Dendritic cell treated with granulocyte-macrophage colony-stimulating factor and Interleukin-4, amounts not matched to agents 40 ng/mL and 50 ng/mL, for 4 days (primary cell): Measurements from ENCODE around the gene KIAA1958.

Experiments used
- H3K27ac Mint-ChIP-seq: one replicate; pipeline ENCODE4 v1.8.0; 2022; ENCODE audit warnings: mild to moderate bottlenecking, mixed read lengths
- H3K27me3 Mint-ChIP-seq: one replicate; pipeline ENCODE4 v1.8.0; 2022; ENCODE audit warnings: mild to moderate bottlenecking, mixed read lengths
- H3K36me3 Mint-ChIP-seq: one replicate; pipeline ENCODE4 v1.8.0; 2022; ENCODE audit warnings: low read depth, mixed read lengths
- H3K4me1 Mint-ChIP-seq: one replicate; pipeline ENCODE4 v1.8.0; 2022; ENCODE audit warnings: low read depth, mixed read lengths
- H3K4me3 Mint-ChIP-seq: one replicate; pipeline ENCODE4 v1.8.0; 2022; ENCODE audit warnings: mild to moderate bottlenecking, moderate library complexity, mixed read lengths
- H3K9me3 Mint-ChIP-seq: one replicate; pipeline ENCODE4 v1.8.0; 2022; ENCODE audit warnings: mixed read lengths
- intact Hi-C: fragments of 100-400 bp; cut with micrococcal nuclease; formaldehyde crosslinking; loops from one replicate; pipeline ENCODE4 v1.15.0; 2022

Gene KIAA1958

DNA sequence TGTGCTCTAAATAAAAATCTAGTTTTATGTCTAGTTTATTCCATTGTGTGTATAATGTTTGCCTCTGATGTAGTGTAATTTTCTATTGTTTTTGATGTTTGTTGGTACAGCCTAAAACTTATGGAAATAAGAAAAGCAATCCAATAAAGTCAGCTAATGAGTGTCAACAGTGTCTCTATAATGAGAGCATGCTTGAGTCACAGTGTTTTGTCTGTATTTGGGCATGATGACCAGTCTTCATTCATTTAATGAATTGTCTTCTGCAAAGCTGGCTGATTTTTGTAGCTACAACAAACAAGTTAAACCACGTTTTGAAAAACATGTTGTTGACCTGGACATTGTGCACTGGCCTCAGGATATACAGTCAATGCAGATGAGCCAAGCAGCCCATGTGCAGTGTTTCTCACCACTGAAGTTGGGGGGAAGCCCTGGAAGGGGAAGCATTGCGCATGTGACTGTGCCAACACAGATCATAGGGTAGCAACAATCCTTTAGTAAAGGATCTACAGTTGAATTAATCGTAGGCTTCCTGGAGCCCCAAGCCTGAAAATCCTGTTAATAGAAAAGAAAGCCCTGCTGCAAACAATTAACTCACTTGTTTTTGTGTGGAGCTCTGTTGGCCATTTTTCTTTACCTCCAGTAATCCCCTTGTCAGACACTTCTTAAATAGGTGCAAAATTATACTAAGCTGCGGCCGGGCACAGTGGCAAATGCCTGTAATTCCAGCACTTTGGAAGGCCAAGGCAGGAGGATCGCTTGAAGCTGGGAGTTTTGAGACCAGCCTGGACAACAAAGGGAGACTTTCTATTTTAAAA lies 143.3 kb downstream of the KIAA1958 start:
- Mint-ChIP-seq H3K4me1 (peaks cover 3% of the 10 kb centered on the region), H3K27me3 (no peaks in the 10 kb centered on the region), H3K4me3 (no peak overlapping the region), H3K36me3 (no peaks in the 10 kb centered on the region), H3K9me3 (no peaks in the 10 kb centered on the region), H3K27ac (no peak overlapping the region)
- intact Hi-C loops, result no loop called here

DNA sequence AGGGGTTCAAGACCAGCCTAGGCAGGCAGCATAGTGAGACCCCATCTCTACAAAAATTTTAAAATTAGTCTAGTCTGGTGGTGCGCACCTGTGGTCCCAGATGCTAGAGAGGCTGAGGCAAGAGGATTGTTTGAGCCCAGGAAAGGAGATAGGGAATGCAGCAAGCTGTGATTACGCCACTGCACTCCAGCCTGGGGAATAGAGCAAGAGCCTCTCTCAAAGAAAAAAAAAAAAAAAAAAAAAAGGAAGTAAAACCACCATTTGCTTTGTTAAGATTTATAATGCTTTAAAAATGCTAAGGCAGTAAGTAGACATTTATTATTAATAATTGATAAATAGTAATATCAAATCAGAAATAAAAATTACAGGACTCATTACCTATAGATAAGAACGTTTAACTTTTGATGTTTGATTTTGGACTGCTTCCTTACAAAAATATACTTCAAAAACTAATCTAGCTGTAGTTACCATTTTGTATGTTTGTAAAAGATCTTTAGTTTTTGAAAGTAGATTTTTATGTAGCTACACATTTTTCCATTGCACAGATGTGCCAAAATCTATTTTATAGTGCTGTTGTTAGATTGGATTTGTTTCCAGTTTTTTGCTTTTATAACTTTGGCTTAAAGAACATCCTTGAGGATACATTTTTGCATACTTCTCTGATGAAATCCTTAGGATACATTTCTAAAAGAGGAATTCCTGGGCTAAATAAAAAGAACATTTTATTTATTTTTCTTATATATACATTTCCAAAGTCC lies 144.9 kb downstream of the KIAA1958 start:
- no peaks in the 10 kb centered on the region for H3K36me3 Mint-ChIP-seq
- intact Hi-C loops, result no loop called here
- H3K9me3 Mint-ChIP-seq, result no peaks in the 10 kb centered on the region
- no peak overlapping the region for H3K4me3 Mint-ChIP-seq
- no peak overlapping the region for H3K27ac Mint-ChIP-seq
- peaks cover 3% of the 10 kb centered on the region for H3K4me1 Mint-ChIP-seq
- H3K27me3 Mint-ChIP-seq, result no peaks in the 10 kb centered on the region

DNA sequence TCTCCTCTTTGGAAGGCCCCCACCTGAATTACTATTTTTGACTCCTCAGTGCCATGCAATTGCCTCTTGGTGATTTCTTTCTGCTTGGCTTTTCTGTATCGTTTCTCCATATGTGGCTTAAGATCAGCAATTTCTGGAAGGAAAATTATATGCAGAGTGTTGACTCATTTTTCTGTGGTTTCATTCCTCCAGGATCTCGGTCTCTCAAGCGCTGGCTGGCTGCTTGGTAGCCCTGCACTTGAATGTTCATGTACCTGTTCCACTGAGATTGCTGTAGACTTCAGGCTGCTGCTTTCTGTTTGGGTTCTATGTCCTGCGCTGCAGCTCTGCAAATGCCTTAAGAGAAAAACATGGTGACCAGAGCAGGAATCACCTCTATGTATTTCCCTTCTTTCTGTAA lies 153.7 kb downstream of the KIAA1958 start:
- H3K27ac Mint-ChIP-seq, result no peak overlapping the region
- no peaks in the 10 kb centered on the region for H3K27me3 Mint-ChIP-seq
- no peak overlapping the region for H3K4me3 Mint-ChIP-seq
- intact Hi-C loops, result no loop called here
- H3K36me3 Mint-ChIP-seq, result peaks cover 9% of the 10 kb centered on the region
- peaks cover 29% of the 10 kb centered on the region for H3K9me3 Mint-ChIP-seq
- no peaks in the 10 kb centered on the region for H3K4me1 Mint-ChIP-seq

DNA sequence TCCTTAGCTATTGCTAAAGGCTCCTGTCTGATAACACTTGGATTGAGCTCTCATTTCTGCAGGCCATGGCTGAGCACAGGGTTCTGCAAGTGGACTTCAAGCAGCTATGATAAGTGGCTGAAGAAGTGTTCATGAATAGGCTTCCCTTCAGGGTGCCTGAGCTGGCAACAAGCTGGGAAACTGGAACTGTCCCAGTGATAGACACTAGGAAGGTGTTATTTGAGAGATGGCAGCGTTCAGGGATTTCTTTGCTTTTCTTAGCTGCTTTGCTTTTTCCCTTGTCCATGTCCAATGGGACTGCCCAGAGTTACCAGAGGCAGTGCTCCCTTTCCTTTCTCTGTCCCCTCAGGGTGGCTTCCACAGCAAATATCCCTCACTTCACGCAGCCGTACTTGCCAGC lies 155.5 kb downstream of the KIAA1958 start:
- no peak overlapping the region for H3K4me3 Mint-ChIP-seq
- H3K27ac Mint-ChIP-seq, result no peak overlapping the region
- no peaks in the 10 kb centered on the region for H3K27me3 Mint-ChIP-seq
- H3K36me3 Mint-ChIP-seq, result peaks cover 21% of the 10 kb centered on the region
- intact Hi-C loops, result no loop called here
- peaks cover 39% of the 10 kb centered on the region for H3K9me3 Mint-ChIP-seq
- no peaks in the 10 kb centered on the region for H3K4me1 Mint-ChIP-seq

DNA sequence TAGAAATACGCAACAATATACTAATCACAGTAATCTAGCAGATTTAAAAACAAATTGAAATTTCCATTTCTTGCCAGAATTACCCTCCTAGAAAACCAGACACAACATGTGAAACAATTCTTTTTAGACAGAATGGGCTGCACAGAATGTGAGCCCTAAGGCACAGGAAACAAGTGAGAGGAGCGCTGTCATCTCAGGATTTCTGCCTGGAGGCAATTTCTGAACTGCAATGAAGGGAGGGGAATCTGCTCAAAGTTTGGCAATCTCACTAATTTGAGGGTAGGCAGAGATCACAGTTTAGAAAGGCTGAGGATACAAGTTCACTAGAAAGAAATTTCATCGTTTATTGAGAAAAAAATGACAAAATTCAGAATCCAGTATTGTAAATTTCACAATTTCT lies 161.0 kb downstream of the KIAA1958 start:
- no peaks in the 10 kb centered on the region for H3K4me1 Mint-ChIP-seq
- intact Hi-C loops, result no loop called here
- H3K9me3 Mint-ChIP-seq, result peaks cover 57% of the 10 kb centered on the region
- H3K36me3 Mint-ChIP-seq, result peaks cover 34% of the 10 kb centered on the region
- no peak overlapping the region for H3K27ac Mint-ChIP-seq
- H3K4me3 Mint-ChIP-seq, result no peak overlapping the region
- no peaks in the 10 kb centered on the region for H3K27me3 Mint-ChIP-seq

DNA sequence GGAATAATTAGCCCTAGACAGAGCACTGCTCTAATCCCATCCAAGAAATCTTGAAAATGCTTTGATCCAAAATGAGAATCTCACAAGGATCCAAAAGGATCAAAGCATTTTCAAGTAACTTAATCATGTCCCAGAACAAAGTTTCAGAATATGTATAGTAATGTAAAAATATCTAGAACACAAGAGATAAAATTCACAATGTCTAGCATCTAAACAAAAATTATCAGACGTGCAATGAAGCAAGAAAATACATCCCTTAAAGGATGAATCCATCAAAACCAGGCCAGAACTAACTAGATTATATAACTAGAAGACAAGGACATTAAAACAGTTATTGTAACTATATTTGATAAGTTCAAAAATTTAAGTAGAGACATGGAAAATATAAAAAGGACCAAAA lies 162.0 kb downstream of the KIAA1958 start:
- intact Hi-C loops, result no loop called here
- H3K9me3 Mint-ChIP-seq, result peaks cover 52% of the 10 kb centered on the region
- no peaks in the 10 kb centered on the region for H3K4me1 Mint-ChIP-seq
- no peak overlapping the region for H3K4me3 Mint-ChIP-seq
- no peaks in the 10 kb centered on the region for H3K27me3 Mint-ChIP-seq
- H3K27ac Mint-ChIP-seq, result no peak overlapping the region
- peaks cover 34% of the 10 kb centered on the region for H3K36me3 Mint-ChIP-seq

DNA sequence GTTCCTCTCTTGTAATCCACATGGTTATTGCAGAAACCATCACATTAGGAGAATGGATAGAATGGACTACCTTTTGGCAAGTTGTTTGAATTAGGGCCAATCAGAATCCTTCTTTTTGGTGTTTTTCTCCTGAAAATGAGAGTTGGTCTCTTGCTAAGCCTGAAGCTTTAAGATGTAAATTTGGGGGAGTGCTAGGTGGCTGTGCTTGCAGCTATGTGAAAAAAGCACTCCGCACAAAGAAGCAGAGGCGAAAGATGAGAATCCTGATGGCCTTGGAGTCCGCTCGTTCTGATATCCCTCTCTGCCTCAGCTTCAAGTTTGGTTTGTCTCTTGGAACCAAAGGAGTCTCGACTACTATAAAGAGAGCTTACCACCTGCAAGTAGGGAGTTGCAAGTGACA lies 167.7 kb downstream of the KIAA1958 start:
- peaks cover 16% of the 10 kb centered on the region for H3K9me3 Mint-ChIP-seq
- H3K36me3 Mint-ChIP-seq, result peaks cover 8% of the 10 kb centered on the region
- intact Hi-C loops, result no loop called here
- peaks cover 4% of the 10 kb centered on the region for H3K4me1 Mint-ChIP-seq
- H3K4me3 Mint-ChIP-seq, result no peak overlapping the region
- H3K27me3 Mint-ChIP-seq, result no peaks in the 10 kb centered on the region
- H3K27ac Mint-ChIP-seq, result no peak overlapping the region

DNA sequence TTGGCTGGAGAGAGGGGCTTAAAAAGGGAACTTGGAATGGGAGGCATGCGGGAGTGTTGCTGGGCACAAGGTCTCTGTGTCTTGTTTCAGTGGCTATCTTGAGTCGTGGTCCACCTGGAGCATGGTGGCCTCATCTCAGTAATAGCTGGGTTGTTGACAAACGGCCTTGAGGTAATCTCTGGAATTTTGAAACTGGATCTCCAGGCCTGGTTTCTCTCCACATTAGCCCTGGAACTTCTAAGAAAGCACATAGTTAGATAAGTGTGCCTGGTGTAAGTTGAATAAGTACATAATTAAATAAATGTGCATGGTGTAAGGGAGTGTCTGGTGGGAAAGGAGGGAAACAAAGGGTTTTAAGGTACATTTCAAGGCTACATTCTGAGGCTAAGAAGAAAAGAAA lies 169.0 kb downstream of the KIAA1958 start:
- H3K27ac Mint-ChIP-seq, result no peak overlapping the region
- peaks cover 2% of the 10 kb centered on the region for H3K9me3 Mint-ChIP-seq
- peaks cover 8% of the 10 kb centered on the region for H3K36me3 Mint-ChIP-seq
- no peaks in the 10 kb centered on the region for H3K27me3 Mint-ChIP-seq
- intact Hi-C loops, result no loop called here
- H3K4me1 Mint-ChIP-seq, result peaks cover 4% of the 10 kb centered on the region
- no peak overlapping the region for H3K4me3 Mint-ChIP-seq

DNA sequence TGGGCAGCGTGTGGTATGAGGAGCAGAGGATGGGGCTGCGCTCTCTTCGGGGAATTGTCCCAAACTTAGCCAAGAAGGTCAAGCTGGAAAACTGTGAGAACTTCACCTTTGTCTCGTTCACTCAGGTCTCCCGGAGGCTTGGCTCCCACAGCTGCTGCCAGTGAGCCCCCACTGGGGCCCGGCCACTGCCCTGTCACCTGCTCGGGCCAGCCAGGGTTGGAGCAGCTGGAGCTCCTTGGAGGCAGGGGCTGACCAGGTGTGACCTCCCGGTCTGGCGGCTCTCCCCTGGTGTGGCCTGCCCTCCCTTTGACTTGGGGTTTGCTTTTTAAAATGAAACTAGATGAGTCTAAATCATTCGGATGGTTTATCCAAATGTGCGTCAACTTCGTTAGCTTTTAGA lies 173.3 kb downstream of the KIAA1958 start:
- intact Hi-C loops, result no loop called here
- Mint-ChIP-seq H3K9me3 (no peaks in the 10 kb centered on the region), H3K36me3 (peaks cover 8% of the 10 kb centered on the region), H3K27ac (no peak overlapping the region), H3K4me3 (no peak overlapping the region), H3K27me3 (no peaks in the 10 kb centered on the region), H3K4me1 (peaks cover 4% of the 10 kb centered on the region)

DNA sequence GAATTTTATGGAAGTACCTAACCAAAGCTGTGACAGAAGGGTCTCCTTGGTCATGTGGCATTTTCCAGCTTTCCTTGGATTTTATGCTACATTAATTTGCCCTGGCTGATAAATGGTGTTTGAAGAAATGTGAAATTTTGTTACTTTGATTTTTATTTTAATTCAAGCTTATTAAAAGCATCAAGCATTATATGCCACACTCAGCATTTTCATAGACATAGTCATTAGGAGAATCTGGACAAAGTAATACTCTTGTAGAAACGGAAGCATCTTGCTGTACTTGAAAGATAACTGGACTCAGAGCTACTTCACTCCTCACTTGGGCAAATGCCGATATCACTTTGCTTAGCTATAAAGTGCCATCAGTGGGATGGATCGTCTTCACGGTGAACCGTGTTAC lies 177.1 kb downstream of the KIAA1958 start:
- H3K27ac Mint-ChIP-seq, result no peak overlapping the region
- H3K27me3 Mint-ChIP-seq, result no peaks in the 10 kb centered on the region
- no peaks in the 10 kb centered on the region for H3K4me1 Mint-ChIP-seq
- intact Hi-C loops, result no loop called here
- H3K36me3 Mint-ChIP-seq, result peaks cover 8% of the 10 kb centered on the region
- no peak overlapping the region for H3K4me3 Mint-ChIP-seq
- H3K9me3 Mint-ChIP-seq, result no peaks in the 10 kb centered on the region

DNA sequence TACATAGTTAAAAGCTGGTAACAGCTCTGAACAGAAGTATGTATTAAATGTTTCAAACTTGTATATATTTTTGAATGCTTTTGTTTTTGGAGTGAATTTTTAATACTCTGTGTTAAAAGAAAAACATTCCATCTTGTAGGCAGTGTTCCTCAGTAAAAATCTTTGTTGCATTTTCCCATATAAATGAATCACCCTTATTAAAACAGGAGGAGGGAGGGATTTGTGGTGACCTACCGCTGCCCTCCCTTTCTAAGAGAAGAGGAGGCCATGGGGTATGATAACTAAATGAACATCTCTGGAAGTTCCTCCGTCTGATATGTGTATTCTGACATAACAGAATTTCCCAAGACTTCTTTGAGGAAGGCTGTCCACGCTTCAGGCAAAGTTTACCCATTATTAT lies 177.9 kb downstream of the KIAA1958 start:
- no peaks in the 10 kb centered on the region for H3K9me3 Mint-ChIP-seq
- no peaks in the 10 kb centered on the region for H3K27me3 Mint-ChIP-seq
- H3K27ac Mint-ChIP-seq, result no peak overlapping the region
- intact Hi-C loops, result no loop called here
- peaks cover 2% of the 10 kb centered on the region for H3K36me3 Mint-ChIP-seq
- H3K4me3 Mint-ChIP-seq, result no peak overlapping the region
- H3K4me1 Mint-ChIP-seq, result no peaks in the 10 kb centered on the region

DNA sequence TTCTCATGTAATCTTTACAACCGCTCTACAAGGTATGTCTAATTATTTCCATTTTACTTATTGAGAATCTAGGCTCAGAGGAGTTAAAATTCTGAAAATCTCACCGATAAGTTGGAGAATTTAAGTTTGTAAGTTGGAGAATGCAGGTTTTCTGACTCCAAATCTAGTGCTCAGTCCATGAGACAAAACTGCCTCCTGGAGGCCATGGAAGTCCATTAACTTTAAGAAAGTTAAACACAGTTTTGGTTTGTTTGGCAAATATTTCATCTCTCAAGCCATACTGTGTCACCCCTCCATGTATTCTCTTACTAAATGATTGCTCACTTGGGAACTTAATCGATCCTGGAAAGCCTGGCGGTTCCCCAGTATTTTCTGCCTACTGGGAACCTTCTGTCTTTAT lies 178.7 kb downstream of the KIAA1958 start:
- H3K4me1 Mint-ChIP-seq, result no peaks in the 10 kb centered on the region
- no peak overlapping the region for H3K27ac Mint-ChIP-seq
- no peaks in the 10 kb centered on the region for H3K27me3 Mint-ChIP-seq
- no peaks in the 10 kb centered on the region for H3K9me3 Mint-ChIP-seq
- intact Hi-C loops, result loop anchor here (5.0 kb wide), 1 partner anchor 223 kb away; no protein-coding TSS in a partner anchor
- H3K4me3 Mint-ChIP-seq, result no peak overlapping the region
- H3K36me3 Mint-ChIP-seq, result no peaks in the 10 kb centered on the region

DNA sequence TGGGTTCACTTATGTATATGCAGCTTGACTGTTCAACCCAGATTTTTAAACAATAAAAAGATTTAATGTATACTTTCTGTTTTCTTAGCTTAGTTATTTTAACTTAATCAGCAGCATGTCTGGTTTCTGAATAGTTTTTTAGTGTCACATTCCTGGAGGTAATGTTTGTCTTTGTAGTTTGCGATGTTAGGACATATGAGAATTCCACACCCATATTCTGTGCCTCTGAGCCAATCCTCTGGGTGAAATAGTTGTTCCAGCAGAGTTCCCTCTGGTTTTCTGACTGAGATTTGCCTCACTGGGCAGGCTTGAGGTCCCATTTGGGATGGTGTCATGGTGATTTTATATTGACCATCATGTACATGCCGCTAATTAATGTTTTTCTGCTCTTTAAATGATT lies 182.7 kb downstream of the KIAA1958 start:
- Mint-ChIP-seq H3K27ac (no peak overlapping the region), H3K4me3 (no peak overlapping the region), H3K36me3 (no peaks in the 10 kb centered on the region), H3K27me3 (no peaks in the 10 kb centered on the region), H3K9me3 (no peaks in the 10 kb centered on the region), H3K4me1 (no peaks in the 10 kb centered on the region)
- intact Hi-C loops, result loop anchor here (5.0 kb wide), 1 partner anchor 227 kb away; no protein-coding TSS in a partner anchor

DNA sequence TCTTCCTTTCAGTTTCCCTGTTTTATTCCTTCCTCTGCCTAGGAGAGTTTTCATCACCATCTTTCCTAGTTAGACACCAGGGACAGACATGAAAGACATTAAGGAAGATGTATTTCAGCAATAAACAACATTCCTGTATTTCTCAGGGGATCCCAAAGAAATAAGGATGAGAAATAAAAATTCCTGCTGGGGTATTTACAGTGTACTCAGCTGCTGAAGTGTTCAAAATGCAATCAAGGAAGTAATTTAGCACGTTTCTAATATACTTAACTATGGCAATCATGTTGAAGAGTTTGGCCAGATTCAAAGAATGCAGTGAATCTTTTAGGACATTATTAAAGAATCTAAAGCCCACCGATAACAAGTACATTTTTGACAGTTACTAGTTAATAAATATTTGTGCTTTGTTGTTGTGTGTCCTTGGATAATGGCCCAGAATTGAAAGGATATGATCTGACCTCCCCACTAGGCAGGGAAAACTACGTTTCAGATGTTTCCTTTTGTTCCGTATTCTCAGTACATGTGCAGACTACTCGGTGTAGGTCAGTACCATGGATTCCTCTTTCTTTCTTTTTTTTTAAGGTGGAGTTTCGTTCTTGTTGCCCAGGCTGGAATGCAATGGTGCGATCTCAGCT lies 184.5 kb downstream of the KIAA1958 start:
- H3K27ac Mint-ChIP-seq, result no peak overlapping the region
- no peaks in the 10 kb centered on the region for H3K27me3 Mint-ChIP-seq
- no peaks in the 10 kb centered on the region for H3K36me3 Mint-ChIP-seq
- intact Hi-C loops, result no loop called here
- no peaks in the 10 kb centered on the region for H3K9me3 Mint-ChIP-seq
- H3K4me1 Mint-ChIP-seq, result peaks cover 6% of the 10 kb centered on the region
- H3K4me3 Mint-ChIP-seq, result no peak overlapping the region
